ENCODE data around the gene DZIP1.
A peak's percentile ranks its signal among the peaks of the same experiment; 100 is the strongest.

Gene DZIP1

DNA sequence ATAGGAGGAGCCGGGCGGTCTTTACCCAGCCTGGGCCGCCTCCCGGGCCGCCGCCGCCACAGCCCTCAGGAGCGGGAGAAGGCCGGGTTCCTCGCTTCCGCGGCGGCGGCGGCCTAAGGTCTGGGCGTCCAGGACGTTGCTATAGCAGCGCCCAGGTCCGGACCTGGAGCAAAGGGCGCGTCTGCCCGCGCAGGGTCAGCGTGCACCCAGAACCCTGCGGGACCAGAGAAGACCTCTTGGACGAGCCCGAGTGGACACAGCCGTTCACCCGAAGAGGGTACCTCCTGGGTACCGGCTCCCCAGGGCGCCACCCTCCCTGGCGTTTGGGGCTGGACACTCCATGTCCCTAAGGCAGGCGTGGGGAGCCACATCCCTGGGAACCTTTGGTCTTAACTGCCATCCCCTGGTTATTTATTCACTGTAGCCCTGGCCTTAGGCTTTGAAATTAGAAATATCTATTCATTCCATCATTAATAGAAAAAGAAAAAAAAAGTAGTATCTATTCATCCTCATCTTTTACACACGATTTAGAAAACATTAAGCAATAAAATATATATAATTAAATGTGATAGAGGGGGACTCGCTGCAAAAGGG lies 2.4 kb downstream of the DZIP1 start:
- no peak for DNase-seq

DNA sequence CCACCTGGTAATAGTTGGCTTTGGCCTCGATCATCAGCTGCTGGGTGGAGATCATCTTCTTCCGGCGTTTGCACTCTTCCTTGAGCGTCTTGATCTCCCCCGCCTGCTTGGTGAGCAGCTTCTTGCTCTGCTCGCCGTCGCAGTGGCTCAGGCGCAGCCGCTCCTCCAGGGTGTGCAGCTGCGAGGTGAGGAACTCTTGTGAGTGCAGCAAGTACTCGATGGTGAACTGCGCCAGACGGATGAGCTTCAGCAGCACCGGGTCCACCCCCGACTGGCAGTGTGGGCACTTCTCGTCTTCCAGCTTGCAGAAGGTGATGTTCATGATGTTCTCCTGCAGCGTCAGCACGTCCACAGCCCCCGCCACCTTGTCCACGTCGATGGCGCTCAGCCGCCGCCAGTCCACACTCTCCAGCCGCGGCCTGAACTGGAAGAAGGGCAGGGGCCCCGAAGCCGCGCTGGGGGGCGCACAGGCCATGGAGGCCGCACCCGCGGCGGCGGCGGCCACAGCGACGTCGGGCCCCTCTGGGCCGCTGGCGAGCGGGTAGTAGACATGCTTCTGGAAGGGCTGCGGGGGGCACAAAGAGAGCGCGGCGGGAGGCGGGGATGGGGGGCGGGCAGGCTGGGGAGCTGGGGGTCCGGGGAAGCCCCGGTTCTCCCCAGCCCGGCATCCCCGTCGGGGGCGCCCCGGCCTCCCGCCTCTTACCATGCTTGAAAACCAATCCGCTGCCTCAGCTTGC lies 3.0 kb downstream of the DZIP1 start:
- no peak for DNase-seq

DNA sequence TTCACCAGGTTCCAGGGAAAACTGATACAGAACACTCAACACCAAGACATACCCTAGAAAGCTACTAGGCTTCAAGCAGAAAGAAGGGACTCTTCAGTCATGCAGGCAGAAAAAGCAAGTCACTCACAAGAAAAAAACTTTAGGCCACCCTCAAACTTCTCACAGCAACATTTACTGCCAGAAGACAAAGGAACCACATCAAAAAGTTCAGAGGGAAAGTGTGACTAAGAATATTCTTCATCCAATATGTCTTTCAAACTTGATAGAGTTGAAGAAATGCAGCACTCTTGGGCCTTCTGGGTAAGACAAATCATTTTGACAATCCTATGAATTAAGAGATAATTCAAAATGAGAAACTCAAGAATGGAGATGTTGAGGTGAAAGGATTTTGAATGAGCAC lies 7.7 kb downstream of the DZIP1 start:
- DNase-seq: peak; percentile 21

DNA sequence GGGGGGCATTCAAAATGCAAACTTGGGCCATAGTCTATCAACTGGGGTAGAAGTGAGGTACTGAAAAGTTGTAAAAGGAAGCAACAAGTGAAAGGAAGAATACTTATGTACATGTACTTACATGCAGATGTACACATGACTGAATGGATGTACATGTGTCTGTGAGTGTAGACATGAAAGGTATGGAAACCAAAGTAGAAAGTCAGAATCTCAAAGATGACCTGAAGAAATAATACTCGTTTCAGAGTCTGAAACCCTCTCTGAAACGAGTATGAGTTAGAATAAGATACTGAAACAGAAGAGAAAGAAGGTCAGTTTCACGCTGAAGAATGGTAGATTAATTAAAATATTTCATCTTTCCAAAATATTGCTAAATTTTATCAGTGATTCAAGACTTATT lies 13.9 kb downstream of the DZIP1 start:
- DNase-seq: no peak

DNA sequence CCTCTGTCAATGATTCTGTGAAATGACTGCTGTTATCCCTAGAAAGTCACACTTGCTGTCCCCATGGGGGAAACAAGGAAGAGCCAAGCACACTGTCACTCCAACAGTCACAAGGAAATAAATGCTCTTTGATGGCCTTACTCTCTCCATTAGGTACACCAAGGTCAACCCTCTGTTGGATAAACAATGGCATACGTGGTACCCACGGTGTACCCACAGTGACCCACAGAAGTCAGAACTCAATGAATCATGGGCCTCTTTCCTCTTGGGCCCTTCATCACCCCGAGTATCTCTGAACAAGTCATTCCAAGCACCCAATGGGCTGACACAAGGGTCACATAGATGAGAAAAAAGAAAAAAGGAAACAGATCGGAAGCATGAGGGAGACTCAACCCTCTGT lies 15.4 kb downstream of the DZIP1 start:
- DNase-seq: no peak

DNA sequence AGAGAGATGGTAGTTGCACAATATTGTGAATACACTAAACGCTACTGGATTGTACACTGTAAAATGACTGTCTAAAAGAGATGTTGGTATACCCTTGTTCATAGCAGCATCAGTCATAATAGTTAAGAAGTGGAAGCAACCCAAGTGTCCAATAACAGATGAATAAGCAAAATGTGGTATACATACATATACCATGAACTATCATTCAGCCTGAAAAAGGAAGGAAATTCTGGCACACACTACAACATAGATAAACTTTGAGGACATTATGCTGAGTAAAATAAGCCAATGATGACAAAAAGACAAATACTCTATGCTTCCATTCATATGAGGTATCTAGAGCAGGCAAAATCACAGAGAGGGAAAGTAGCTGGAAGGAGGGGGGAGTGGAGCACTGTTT lies 16.0 kb downstream of the DZIP1 start:
- DNase-seq: no peak

DNA sequence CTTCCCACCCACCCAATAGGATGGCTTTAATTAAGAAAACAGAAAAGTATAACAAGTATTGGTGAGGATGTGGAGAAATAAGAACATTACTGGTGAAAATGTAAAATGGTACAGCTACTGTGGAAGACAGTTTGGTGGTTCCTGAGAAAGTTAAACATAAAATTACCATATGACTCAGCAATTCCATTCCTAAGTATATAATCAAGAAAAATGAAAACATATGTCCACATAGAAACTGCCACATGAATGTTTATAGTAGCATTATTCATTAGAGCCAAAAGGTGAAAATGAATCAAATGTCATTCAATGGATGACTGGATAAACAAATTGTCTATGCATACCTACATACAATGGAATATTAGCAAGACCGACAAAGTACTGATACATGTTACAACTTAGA lies 16.9 kb downstream of the DZIP1 start:
- no peak for DNase-seq

DNA sequence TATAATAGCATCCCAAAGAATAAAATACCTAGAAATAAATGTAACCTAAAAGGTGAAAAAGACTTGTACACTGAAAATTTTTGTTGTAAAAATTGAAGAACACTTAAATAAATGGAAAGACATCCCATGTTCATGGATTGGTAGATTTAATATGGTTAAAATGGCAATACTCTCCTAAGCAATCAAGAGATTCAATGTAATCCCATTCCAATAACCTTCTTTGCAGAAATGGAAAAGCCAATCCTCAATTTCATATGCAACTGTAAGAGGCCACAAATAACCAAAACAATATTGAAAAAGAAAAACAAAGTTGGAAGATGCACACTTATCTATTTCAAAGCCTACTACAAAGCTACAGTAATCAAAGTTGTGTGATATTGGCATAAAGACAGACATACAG lies 17.7 kb downstream of the DZIP1 start:
- no peak for DNase-seq

DNA sequence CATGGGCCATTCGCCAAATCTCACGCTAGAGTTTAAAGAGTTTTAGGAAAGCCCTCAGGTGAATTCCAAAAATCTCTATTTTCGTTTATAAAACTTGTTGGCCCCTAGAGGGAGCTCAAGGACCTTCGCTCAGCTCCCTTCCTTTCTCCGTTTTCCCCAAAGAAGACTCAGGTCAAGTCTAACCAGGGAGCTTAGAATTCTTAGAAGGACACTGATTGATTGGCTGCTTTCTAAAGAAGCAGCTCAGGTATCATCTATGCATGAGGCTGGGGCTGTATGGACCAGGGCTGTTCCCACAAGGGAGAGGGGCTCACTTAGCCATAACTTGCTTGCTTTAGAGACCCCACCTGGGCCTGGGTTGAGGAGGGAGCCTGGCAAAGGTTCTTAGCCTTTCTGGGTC lies 20.5 kb downstream of the DZIP1 start:
- peak; percentile 75 for DNase-seq

DNA sequence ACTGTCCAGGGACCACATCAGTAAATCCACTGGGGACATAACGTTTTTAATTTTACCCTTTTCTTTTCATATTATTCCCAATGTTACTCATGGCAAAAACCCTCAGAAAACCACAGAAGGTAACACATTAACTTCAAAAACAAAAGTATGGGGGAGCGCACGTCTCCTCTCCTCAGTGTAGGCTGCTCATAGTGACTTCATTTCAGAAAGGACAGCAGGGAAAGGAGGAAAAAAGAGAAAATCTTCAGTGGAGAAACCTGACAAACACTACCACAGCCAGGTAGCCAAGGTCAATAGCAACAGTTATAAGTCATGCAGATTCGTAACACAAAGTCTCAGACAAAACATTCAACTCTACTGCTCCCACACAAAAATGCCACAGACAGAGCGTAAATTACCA lies 21.4 kb downstream of the DZIP1 start:
- no peak for DNase-seq

DNA sequence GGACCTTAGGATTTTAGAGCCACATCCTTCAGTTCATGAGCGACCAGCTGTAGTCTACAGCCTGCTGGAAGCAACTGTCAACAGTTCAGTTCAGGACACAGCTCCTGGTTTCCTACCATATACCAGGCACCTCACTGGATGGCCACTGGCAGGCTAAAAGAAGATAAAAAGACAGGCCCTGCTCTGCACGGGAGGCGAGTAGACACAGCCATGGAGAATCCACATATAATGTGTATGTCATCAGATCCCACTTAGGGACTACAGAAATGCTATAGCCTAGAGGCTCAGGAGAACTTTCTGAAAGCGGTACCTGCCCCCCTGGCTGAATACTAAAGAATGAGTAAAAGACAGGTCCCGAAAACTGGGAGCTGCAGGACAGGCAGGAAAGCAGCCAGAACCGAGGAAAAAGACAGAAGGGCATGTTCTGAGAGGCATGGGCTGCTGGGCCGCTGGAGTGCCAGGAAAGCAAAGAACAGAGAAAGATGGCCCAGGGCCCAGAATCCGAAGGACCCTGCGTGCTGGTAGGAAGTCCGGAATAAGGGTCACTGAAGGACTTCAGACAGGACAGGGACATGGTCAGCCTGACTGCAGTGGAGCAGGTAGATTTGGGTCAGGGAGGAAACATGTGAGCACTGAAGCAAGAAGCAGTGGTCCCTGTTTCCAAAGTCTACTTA lies 23.5 kb downstream of the DZIP1 start:
- DNase-seq: no peak

DNA sequence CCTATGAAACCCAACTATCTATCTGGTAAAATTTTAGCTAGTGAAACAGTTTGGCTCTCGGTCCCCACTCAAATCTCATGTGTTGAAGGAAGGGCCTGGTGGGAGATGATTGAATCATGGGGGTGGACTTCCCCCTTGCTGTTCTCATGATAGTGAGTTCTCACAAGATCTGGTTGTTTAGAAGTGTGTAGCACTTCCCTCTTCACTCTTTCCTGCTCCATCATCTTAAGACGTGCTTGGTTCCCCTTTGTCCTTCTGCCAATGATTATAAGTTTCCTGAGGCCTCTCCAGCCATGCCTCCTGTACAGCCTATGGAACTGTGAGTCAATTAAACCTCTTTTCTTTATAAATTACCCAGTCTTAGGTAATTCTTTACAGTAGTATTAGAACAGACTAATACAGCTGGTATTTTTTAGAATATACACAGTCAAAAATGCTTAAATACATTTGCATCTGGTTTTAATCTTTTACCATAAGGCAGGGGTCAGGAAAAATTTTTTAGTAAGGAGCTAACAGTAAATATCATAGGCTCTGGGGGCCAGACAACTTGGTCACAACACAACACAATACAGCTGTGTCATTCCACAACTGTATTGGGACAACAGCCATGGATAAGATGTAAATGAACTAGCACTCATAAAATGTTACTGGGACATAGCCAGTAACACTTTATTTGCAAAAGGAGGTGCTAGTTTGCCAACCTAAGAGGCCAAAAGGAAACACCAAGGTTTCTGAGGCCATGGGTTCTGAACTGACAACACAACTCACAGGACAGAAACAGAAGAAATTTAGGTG lies 24.3 kb downstream of the DZIP1 start:
- peak; percentile 10 for DNase-seq

DNA sequence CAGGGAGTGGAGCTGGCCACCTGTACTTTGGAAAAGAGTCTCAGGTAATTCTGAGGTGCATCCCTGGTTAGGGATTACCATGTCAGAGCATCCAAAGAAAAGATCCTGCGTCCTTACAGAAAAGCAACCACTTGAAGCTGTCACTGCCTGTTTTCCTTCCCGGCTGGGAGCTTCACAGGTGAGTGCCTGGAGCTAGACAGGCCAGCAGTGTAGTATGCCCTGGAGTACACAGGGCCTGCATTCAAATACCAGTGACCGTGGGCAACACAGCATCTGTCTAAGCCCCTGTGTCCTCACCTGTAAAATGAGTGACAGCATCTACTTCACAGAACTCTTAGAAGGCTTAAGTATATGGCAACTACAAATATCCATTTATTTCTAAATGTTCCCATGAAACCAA lies 29.0 kb downstream of the DZIP1 start:
- DNase-seq: no peak

DNA sequence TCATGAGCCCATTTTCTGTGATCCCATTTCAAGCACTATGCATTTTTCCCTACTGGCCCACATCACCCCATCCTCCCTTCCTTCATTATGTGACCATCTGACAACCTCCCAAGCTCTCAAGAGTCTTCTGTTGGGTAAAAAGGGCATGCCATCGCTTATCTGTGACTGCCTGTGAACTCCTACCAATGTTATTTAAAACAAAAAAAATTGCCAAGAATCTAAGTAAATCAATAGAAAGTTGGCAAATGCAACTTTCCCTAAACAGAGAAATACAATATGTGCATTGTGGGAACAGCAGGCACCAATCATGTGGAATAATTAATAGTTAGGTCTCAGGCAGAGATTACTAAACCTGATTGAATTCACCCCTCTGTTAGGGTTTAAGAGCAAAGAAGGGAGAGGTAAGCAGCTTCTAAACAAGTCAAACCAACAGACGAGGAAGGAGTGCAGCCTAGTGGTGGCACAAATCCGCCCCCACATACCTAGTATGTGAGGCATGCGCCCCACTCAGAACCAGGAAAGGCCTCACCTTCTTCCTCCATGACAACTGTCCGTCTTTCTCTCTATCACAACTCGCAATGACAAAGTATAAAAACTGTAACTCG lies 29.8 kb downstream of the DZIP1 start:
- DNase-seq: no peak

DNA sequence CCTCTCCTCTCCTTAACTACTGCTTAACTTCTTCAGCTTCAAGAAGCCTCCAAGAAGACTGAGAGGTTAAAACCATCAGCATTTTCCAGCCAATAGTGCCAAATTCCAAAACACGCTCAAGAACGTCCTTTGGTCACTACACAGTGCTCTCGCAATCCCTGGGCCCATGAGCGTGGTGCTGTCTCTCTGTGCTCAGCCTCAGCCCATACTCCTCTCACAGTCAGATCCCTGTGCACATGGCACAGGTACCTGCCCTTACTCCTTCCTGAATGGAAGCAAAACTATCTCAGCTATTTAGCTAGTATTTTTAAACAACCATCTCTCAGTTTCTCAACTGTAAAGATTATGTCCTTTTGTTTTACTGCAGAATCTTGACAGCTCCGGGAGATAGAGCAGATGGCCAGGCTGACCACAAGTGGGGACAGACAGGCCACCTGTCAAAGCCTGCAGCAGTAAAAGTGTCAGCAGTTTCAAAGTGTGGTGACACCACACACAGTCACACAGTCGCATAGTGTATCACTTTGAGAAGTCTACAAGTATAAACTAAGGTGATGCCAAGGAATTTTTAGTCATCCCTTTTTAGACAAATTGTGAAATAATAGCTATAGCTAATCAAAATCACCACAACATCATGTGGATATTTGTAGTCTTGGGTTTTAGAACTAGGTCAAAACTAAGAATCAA lies 35.7 kb downstream of the DZIP1 start:
- no peak for DNase-seq

DNA sequence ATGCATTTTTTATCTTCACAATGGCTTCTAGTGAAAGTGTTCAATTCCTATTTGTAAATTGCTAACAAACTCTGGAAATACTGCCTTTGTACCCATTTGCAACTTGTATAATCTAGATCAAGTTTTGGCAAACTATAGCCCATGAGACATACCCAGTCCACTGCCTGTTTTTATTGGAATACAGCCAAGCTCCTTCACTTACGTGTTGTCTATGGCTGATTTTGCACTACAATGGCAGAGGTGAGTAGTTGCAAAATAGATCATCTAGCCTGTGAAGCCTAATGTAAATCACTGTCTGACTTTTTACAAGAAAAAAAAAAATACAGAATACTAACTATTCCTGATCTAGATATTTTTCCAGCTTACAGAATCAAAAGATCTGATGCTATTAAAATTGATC lies 37.1 kb downstream of the DZIP1 start:
- no peak for DNase-seq

DNA sequence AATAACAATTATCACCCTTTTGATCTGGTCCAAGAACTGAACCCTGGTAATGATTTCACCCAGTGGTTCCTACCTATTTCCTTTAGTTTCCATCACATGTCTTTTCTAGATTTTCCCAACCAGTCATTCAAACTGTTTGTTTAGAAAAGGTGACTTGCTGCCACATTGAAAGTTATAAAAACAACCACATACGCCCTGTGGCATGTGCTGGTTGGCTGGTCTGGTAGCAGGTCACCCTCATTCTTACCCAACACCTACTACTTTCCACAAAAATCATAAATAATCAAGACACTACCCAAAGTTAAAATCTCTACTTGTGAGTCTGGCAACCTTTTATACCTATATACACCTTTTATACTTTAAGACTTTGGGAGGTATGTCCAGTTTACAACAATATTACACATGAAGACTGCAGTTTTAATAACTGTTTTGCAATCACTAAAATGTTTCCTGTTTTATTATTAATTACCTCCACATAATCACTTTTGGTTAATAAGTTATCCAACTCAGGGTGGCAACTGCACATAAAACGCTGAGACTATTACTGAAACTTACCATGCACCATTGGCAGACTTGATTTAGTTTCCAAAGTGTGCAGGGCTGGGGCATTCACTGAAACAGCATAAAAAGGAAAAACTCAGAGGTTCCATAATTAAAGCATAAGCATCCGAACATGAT lies 38.9 kb downstream of the DZIP1 start:
- DNase-seq: no peak

DNA sequence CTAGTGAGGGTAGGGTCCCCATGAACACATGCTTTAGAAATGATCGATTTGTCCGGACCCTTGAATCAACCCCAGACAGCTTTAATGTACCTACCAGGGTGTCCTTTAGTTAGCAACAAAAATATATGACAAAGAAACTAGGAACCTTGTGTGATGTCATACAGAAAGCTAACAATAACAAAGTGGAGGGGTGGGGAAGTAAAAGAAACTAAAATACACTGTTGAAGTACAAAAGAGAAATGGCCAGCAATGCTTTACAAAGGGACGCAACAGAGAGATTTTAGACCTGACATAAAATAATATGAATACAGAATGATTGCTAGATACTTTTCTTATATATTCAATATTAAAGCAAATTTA lies 40.0 kb downstream of the DZIP1 start:
- no peak for DNase-seq

DNA sequence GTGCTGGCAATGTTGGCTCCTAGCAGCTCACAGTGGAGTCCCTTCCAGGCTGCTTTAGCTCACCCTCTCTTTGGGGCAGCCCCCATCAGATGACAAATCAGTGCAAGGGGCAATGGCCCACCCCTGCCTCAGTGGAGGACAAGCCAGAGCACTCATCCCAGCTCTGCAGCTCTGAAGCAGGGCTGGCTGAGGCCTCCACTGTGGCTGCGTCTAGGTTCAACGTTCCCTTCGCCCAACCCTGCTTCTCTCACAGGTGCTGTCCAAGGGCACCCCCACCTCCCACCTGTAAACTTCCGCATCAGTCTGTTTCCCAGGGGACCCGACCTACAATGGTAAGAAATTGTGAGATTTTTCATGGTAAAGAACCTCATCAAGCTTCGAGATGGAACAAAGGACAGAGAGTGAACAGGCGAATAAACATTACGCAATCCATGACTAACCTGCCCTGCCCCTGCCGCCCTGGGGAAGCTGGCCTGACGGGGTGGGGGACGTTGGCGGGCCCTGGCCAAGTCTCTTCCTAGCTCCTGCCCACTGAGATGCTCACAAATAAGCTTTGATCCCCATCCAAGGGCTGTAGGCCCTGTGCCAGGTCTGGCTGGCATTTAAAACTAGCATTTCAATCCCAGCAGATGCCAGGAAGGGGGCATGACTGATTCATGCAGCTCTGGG lies 40.5 kb downstream of the DZIP1 start:
- no peak for DNase-seq

DNA sequence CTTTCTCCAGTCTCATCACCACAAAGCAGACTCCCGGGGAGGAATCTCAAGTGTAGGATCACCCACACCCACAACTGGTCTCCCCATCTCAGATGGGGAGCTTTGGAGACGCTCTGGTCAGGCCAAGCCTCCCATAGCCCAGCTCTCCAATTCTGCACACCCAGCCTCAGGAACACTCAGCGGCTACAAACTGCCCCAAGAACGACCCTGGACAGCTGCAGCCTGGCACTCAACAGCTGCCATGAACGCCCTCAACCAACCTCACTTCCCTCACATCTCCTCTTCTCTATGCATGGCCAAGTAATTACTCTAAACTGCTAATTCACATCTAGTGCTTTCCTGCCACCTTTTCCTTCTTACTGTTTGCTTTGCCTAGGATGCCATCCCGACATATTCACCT lies 42.6 kb downstream of the DZIP1 start:
- DNase-seq: no peak

DNA sequence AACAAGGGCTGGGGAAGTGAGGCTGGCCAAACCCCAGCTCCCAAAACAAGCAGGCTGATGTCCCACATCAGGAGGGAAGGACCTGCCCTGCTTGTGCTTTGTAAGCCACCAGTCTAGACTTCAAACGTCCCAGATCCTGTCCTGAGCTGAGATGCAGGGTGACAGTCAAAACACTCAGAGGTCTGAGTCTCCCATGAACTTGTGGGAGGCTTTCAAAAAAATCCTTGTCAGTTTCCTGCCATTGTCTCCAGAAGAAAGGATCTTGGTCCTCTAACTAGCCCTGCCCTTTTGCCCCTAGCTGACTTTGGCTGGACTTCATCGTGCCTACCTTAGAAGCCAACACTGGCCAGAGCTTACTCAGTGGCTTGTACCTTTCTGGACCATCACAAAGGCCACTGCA lies 43.3 kb downstream of the DZIP1 start:
- DNase-seq: no peak

DNA sequence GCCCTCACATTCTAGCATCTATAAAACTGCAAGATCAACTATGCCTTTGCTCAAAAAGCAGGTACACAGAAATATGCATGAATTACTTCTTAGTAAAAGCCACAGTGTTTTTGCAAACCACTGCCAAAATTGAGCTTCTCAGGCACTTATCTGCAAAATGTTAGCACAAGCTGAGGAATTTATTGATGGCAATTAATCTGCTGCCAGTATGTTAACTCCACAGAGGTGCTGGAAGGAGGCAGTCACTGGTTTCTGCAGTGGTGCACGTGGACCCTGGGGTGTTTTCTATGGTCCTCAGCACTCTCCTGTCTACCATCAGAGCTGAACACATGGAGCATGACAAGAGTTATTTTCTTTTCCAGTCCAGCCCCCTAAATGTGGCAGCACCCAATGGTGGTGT lies 47.8 kb downstream of the DZIP1 start:
- DNase-seq: no peak

All from OCI-M1 (cell line).